NOMO-1 (cell line): ENCODE data around the gene SPINK9.

ENCODE experiments used
- DNase-seq, 2 experiments: peaks; one replicate each; lab custom pipeline; 2025; ENCODE audit not compliant: unreplicated experiment in 2 of 2; lab: John Stamatoyannopoulos, UW

SPINK9 gene

GRCh38 chr5:148364343-148364742 is 29.0 kb downstream of the SPINK9 start:
- no peak for DNase-seq

- no peak for DNase-seq
Observed at GRCh38 chr5:148368299-148368698, 32.9 kb downstream of the SPINK9 start.

GRCh38 chr5:148372166-148372725 is 36.9 kb downstream of the SPINK9 start:
- peak in 1 of 2 experiments; percentile 48 for DNase-seq

GRCh38 chr5:148372893-148373292 is 37.5 kb downstream of the SPINK9 start:
- no peak for DNase-seq

- DNase-seq: peak; percentile 37 to 85
Observed at GRCh38 chr5:148374690-148375360, 39.5 kb downstream of the SPINK9 start.

- no peak for DNase-seq
Observed at GRCh38 chr5:148376198-148376597, 40.8 kb downstream of the SPINK9 start.

GRCh38 chr5:148378670-148379069 is 43.3 kb downstream of the SPINK9 start:
- no peak for DNase-seq

GRCh38 chr5:148379340-148379739 is 44.0 kb downstream of the SPINK9 start:
- no peak for DNase-seq

- DNase-seq: no peak
Observed at GRCh38 chr5:148381906-148382305, 46.5 kb downstream of the SPINK9 start.

- no peak for DNase-seq
Observed at GRCh38 chr5:148382961-148383360, 47.6 kb downstream of the SPINK9 start.

GRCh38 chr5:148383564-148384379 is 48.4 kb downstream of the SPINK9 start, which contains the start of gene FBXO38:
TSS of gene FBXO38 (plus strand) at chr5:148383958. CDS start at chr5:148394777, 10,819 bp downstream.
- DNase-seq: peak; percentile 97 to 98

- DNase-seq: no peak
Observed at GRCh38 chr5:148384380-148384737, 49.0 kb downstream of the SPINK9 start.

- no peak for DNase-seq
Observed at GRCh38 chr5:148385094-148385493, 49.7 kb downstream of the SPINK9 start.

GRCh38 chr5:148386041-148386440 is 50.7 kb downstream of the SPINK9 start:
- no peak for DNase-seq

- DNase-seq: no peak
Observed at GRCh38 chr5:148387325-148387724, 52.0 kb downstream of the SPINK9 start.

- DNase-seq: no peak
Observed at GRCh38 chr5:148388696-148389095, 53.3 kb downstream of the SPINK9 start.
